Keratinocyte (primary cell): ENCODE results near the gene GABRB2. TPM values are rescaled to one million over a fixed set of nuclear protein-coding genes. Genes with fewer than 3 reads are reported as not detected.

Experiments
- DNase-seq: peaks from one replicate; pipeline ENCODE4 v3.0.0-alpha.2; 2011; ENCODE audit warnings: low read depth, missing footprints, low spot score
- FAIRE-seq: peaks from 2 replicates; lab custom pipeline; 2011; peaks lifted over from hg19 to GRCh38; lab: Jason Lieb, UNC
- H2AFZ ChIP-seq: 2 replicates; pipeline ENCODE4 v1.6.0; 2012; ENCODE audit warnings: low read length, control low read depth, inconsistent platforms; ENCODE audit not compliant: control insufficient read depth
- H3K27ac ChIP-seq: 2 replicates; pipeline ENCODE4 v1.5.1; 2011; ENCODE audit warnings: low read length; ENCODE audit not compliant: control insufficient read depth, insufficient read depth
- H3K27me3 ChIP-seq: 3 replicates; pipeline ENCODE4 v1.6.0; 2011; ENCODE audit warnings: low read length; ENCODE audit not compliant: control insufficient read depth, insufficient read depth; ENCODE audit errors: extremely low read depth
- H3K36me3 ChIP-seq, 2 experiments: 2 replicates in 1 of 2; 3 replicates in 1 of 2; pipeline ENCODE4 v1.5.1; 2011; ENCODE audit warnings: low read length in 2 of 2, mild to moderate bottlenecking in 1 of 2; ENCODE audit not compliant: control insufficient read depth in 2 of 2, insufficient read depth in 2 of 2; ENCODE audit errors: extremely low read depth in 1 of 2
- H3K4me1 ChIP-seq: 3 replicates; pipeline ENCODE4 v1.5.1; 2011; ENCODE audit warnings: low read length; ENCODE audit not compliant: control insufficient read depth, insufficient read depth; ENCODE audit errors: extremely low read depth
- H3K4me2 ChIP-seq: 3 replicates; pipeline ENCODE4 v1.6.0; 2011; ENCODE audit warnings: low read depth, low read length; ENCODE audit not compliant: control insufficient read depth, insufficient read depth; ENCODE audit errors: extremely low read depth
- H3K4me3 ChIP-seq, 3 experiments: fragments of 200-600 bp in 1 of 3; sonication (generic) in 1 of 3; 2 replicates in 2 of 3; 3 replicates in 1 of 3; pipeline ENCODE4 v1.5.1; 2011 to 2016; ENCODE audit warnings: low read length in 3 of 3, mild to moderate bottlenecking in 3 of 3, control low read depth in 2 of 3, inconsistent platforms in 1 of 3, low read depth in 1 of 3, mixed read lengths in 1 of 3, mixed run types in 1 of 3, moderate library complexity in 1 of 3; ENCODE audit not compliant: control insufficient read depth in 2 of 3, insufficient read depth in 2 of 3; ENCODE audit errors: extremely low read depth in 1 of 3
- H3K79me2 ChIP-seq: 2 replicates; pipeline ENCODE4 v1.6.0; 2012; ENCODE audit warnings: low read length; ENCODE audit not compliant: control insufficient read depth, insufficient read depth
- H3K9ac ChIP-seq: 3 replicates; pipeline ENCODE4 v1.6.0; 2011; ENCODE audit warnings: low read length; ENCODE audit not compliant: control insufficient read depth, insufficient read depth; ENCODE audit errors: extremely low read depth
- H3K9me1 ChIP-seq: 3 replicates; pipeline ENCODE4 v1.6.0; 2011; ENCODE audit warnings: low read length; ENCODE audit not compliant: control insufficient read depth, insufficient read depth; ENCODE audit errors: extremely low read depth
- H3K9me3 ChIP-seq: 2 replicates; pipeline ENCODE4 v1.5.1; 2012; ENCODE audit warnings: low read depth, low read length; ENCODE audit not compliant: control insufficient read depth
- H4K20me1 ChIP-seq: 3 replicates; pipeline ENCODE4 v1.6.0; 2011; ENCODE audit warnings: low read length; ENCODE audit not compliant: control insufficient read depth, insufficient read depth; ENCODE audit errors: extremely low read depth
- EZH2 ChIP-seq: IDR thresholded peaks from one replicate; pipeline ENCODE4 v1.6.1; 2012; ENCODE audit warnings: inconsistent platforms, mild to moderate bottlenecking, low read length, moderate library complexity
- dilution Hi-C: fragments of 300-500 bp; cut with MboI; formaldehyde crosslinking; loops from one replicate; pipeline ENCODE4 v1.7.0; 2020; ENCODE audit warnings: low sequenced_read_pairs; ENCODE audit not compliant: extremely low pct_ligation_motif_present
- polyA plus RNA-seq, 5 experiments: library from polyadenylated mRNA; depleted of rRNA in 3 of 5; stranded (reverse) in 3 of 5; stranded (forward) in 1 of 5; unstranded in 1 of 5; fragments of >200 nt; gene quantifications; 1 replicate in 1 of 5; 2 replicates in 3 of 5; 3 replicates in 1 of 5; pipeline versions ENCODE4 v1.2.1 to v1.2.3, GENCODE V29; 2011 to 2012; ENCODE audit warnings: missing spikeins in 2 of 5, low read depth in 1 of 5, low replicate concordance in 1 of 5
- TF ChIP-seq, protein P1 (sequence below), 3 experiments: IDR thresholded peaks in 1 of 3; conservative IDR thresholded peaks in 1 of 3; optimal IDR thresholded peaks in 1 of 3; 2 replicates in 2 of 3; 3 replicates in 1 of 3; pipeline versions ENCODE3 to v1.5.1; 2011; ENCODE audit warnings: low read length in 3 of 3, mild to moderate bottlenecking in 3 of 3, moderate library complexity in 2 of 3, control low read depth in 1 of 3, inconsistent platforms in 1 of 3; ENCODE audit not compliant: insufficient read depth in 2 of 3; ENCODE audit errors: extremely low read depth in 1 of 3

Gene GABRB2
- polyA plus RNA-seq, 1 donor (not counting 4 experiments of a cell fraction or from before 2014, with no cell fraction given): not detected

DNA sequence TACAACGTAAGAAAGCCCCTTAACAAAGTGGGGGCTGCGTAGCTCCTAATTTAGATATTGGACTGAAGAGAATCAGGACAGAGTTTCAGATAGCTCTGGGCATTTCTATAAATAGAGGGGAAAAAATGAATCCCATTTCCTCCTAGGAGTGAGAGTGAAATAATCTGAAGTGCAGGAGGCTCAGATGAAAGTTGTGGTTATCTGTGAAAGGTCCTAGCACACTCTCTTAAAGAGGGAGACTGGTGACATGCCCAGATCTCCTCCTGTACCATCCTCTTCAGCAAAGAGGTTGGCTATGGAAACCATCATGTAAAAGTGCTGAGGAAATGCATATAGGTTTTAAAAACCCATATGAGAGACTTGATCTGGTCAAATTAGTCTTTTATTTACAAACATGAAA, 143.4 kb downstream of the GABRB2 start:
- Histone ChIP-seq H2AFZ (no peak overlapping the region), H3K9me3 (no peaks in the 10 kb centered on the region), H3K4me1 (no peaks in the 10 kb centered on the region), H3K9me1 (no peaks in the 10 kb centered on the region), H3K27me3 (no peaks in the 10 kb centered on the region), H3K36me3 (no peaks in the 10 kb centered on the region), H3K79me2 (no peaks in the 10 kb centered on the region), H3K4me3 (no peak overlapping the region), H3K27ac (no peak overlapping the region), H3K9ac (no peak overlapping the region), H4K20me1 (no peaks in the 10 kb centered on the region), H3K4me2 (no peak overlapping the region)
- FAIRE-seq (no peak), DNase-seq (no peak)
- TF ChIP-seq, protein P1, sequence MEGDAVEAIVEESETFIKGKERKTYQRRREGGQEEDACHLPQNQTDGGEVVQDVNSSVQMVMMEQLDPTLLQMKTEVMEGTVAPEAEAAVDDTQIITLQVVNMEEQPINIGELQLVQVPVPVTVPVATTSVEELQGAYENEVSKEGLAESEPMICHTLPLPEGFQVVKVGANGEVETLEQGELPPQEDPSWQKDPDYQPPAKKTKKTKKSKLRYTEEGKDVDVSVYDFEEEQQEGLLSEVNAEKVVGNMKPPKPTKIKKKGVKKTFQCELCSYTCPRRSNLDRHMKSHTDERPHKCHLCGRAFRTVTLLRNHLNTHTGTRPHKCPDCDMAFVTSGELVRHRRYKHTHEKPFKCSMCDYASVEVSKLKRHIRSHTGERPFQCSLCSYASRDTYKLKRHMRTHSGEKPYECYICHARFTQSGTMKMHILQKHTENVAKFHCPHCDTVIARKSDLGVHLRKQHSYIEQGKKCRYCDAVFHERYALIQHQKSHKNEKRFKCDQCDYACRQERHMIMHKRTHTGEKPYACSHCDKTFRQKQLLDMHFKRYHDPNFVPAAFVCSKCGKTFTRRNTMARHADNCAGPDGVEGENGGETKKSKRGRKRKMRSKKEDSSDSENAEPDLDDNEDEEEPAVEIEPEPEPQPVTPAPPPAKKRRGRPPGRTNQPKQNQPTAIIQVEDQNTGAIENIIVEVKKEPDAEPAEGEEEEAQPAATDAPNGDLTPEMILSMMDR (optimal IDR thresholded peaks at IDR 0.05 in 1 of 3, IDR thresholded peaks at IDR 0.05 in 1 of 3, conservative IDR thresholded peaks at IDR 0.05 in 1 of 3; ENCODE audit: extremely low read depth in 1 of 3, insufficient read depth in 2 of 3, low read length in 3 of 3): no peak
- no peak for TF ChIP-seq EZH2
- dilution Hi-C loops: no loop called here

DNA sequence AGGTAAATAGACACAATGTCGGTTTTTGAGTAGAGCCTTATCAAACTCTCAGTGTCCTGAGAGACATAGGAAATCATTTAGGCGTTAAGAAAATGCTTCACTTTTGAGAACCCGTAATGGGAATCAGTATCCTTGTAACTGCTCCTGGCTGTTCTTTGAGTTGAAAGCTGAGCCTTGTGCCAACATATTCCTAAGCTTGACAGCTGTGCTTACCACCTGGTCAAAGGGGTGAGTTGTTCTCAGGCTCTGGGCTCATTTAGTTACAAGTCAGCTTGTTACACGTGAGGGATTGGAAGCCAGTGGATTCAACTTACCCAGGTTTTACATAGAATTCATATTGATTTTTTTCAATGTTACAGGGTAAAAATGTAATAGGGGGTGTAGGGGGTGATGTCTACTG, 145.9 kb downstream of the GABRB2 start:
- Histone ChIP-seq H3K9me3 (no peaks in the 10 kb centered on the region), H3K9ac (no peak overlapping the region), H2AFZ (no peak overlapping the region), H3K9me1 (no peaks in the 10 kb centered on the region), H3K36me3 (no peaks in the 10 kb centered on the region), H4K20me1 (no peaks in the 10 kb centered on the region), H3K27ac (no peak overlapping the region), H3K4me1 (no peaks in the 10 kb centered on the region), H3K4me2 (no peak overlapping the region), H3K79me2 (no peaks in the 10 kb centered on the region), H3K27me3 (no peaks in the 10 kb centered on the region), H3K4me3 (no peak overlapping the region)
- dilution Hi-C loops: no loop called here
- TF ChIP-seq EZH2: no peak
- TF ChIP-seq, protein P1 (optimal IDR thresholded peaks at IDR 0.05 in 1 of 3, IDR thresholded peaks at IDR 0.05 in 1 of 3, conservative IDR thresholded peaks at IDR 0.05 in 1 of 3; ENCODE audit: extremely low read depth in 1 of 3, insufficient read depth in 2 of 3, low read length in 3 of 3): no peak
- FAIRE-seq: no peak
- DNase-seq: no peak
